Hepatocyte (in vitro differentiated cells): ENCODE data around the gene HMMR.

Source experiments
- EZH2 ChIP-seq: fragments of 200-600 bp; sonication (generic); IDR thresholded peaks from 2 replicates; pipeline ENCODE4 v1.6.1; 2016; ENCODE audit warnings: antibody characterized with exemption, mild to moderate bottlenecking, borderline replicate concordance
- EZH2phosphoT487 ChIP-seq: fragments of 200-600 bp; sonication (generic); IDR thresholded peaks from one replicate; pipeline ENCODE4 v1.6.1; 2018; ENCODE audit warnings: antibody characterized with exemption, mild to moderate bottlenecking, low read depth, moderate library complexity; ENCODE audit not compliant: unreplicated experiment, severe bottlenecking

- TF ChIP-seq EZH2phosphoT487 (no peak), EZH2 (no peak)
Measured at GRCh38 chr5:163434401-163434866, 26.0 kb upstream of the HMMR start.
